Cortex of kidney (tissue), 1 donor: ENCODE measurements around the gene CCDC60.

Experiments
- DNase-seq: peaks from one replicate; lab custom pipeline; 2025; lab: John Stamatoyannopoulos, UW

CCDC60 gene

GRCh38 chr12:119446459-119446858 lies 111.9 kb downstream of the CCDC60 start:
- DNase-seq = no peak

- DNase-seq = no peak
These were observed 112.6 kb downstream of the CCDC60 start for GRCh38 chr12:119447126-119447525.

- no peak for DNase-seq
These were observed 113.1 kb downstream of the CCDC60 start for GRCh38 chr12:119447618-119448017.

- DNase-seq = no peak
These were observed 114.1 kb downstream of the CCDC60 start for GRCh38 chr12:119448611-119449131.

- DNase-seq = no peak
These were observed 116.2 kb downstream of the CCDC60 start for GRCh38 chr12:119450771-119451170.

- no peak for DNase-seq
These were observed 122.3 kb downstream of the CCDC60 start for GRCh38 chr12:119456824-119457223.

GRCh38 chr12:119457271-119457670 lies 122.7 kb downstream of the CCDC60 start:
- DNase-seq = no peak

- DNase-seq = no peak
These were observed 125.0 kb downstream of the CCDC60 start for GRCh38 chr12:119459481-119459880.

GRCh38 chr12:119460876-119461275 lies 126.3 kb downstream of the CCDC60 start:
- no peak for DNase-seq

GRCh38 chr12:119461636-119462214 lies 127.2 kb downstream of the CCDC60 start:
- no peak for DNase-seq

GRCh38 chr12:119463211-119463926 lies 128.8 kb downstream of the CCDC60 start:
- DNase-seq = no peak

- no peak for DNase-seq
These were observed 133.8 kb downstream of the CCDC60 start for GRCh38 chr12:119468296-119468695.

GRCh38 chr12:119475650-119476049 lies 141.1 kb downstream of the CCDC60 start:
- DNase-seq = no peak

GRCh38 chr12:119476951-119477350 lies 142.4 kb downstream of the CCDC60 start:
- DNase-seq = no peak

- DNase-seq = no peak
These were observed 144.6 kb downstream of the CCDC60 start for GRCh38 chr12:119479121-119479561.

GRCh38 chr12:119480551-119480950 lies 146.0 kb downstream of the CCDC60 start:
- DNase-seq = no peak

GRCh38 chr12:119486599-119487154 lies 152.1 kb downstream of the CCDC60 start:
- DNase-seq = no peak

GRCh38 chr12:119491814-119492213 lies 157.3 kb downstream of the CCDC60 start:
- DNase-seq = no peak

- no peak for DNase-seq
These were observed 165.7 kb downstream of the CCDC60 start for GRCh38 chr12:119500209-119500608.

- no peak for DNase-seq
These were observed 166.5 kb downstream of the CCDC60 start for GRCh38 chr12:119501052-119501451.

- DNase-seq = no peak
These were observed 170.5 kb downstream of the CCDC60 start for GRCh38 chr12:119505001-119505400.

- no peak for DNase-seq
These were observed 178.4 kb downstream of the CCDC60 start for GRCh38 chr12:119512772-119513497.

- no peak for DNase-seq
These were observed 193.7 kb downstream of the CCDC60 start for GRCh38 chr12:119528241-119528640.
